T-helper 1 cell (primary cell): ENCODE results near the gene DIAPH1.

Experiments used
- DNase-seq, 5 donors: peaks; one replicate each; pipeline ENCODE4 v3.0.0-alpha.2; 2012 to 2020

Gene DIAPH1

GRCh38 chr5:141609044-141609443 lies 9.8 kb downstream of the DIAPH1 start:
- DNase-seq = no peak

DNA sequence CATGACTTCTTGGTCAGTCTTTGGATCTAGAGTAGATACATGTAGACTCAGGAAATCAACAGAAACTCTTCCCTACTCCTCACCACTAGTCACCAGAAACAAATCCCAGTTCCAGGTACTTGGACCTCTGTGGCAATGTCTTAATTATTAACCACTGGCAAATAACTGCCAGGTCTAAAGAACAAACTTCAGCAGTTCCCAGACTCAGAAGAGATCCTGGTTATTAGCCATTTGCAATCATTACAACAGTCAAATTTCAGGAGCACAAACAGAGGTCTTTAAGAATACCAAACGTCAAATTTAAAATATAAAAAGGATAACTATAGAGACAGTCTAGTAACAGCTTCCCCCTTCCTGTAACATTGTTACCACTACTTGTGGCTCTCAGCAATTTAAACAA lies 10.2 kb downstream of the DIAPH1 start:
- DNase-seq = no peak

- no peak for DNase-seq
Measured at GRCh38 chr5:141608046-141608445, 10.8 kb downstream of the DIAPH1 start.

DNA sequence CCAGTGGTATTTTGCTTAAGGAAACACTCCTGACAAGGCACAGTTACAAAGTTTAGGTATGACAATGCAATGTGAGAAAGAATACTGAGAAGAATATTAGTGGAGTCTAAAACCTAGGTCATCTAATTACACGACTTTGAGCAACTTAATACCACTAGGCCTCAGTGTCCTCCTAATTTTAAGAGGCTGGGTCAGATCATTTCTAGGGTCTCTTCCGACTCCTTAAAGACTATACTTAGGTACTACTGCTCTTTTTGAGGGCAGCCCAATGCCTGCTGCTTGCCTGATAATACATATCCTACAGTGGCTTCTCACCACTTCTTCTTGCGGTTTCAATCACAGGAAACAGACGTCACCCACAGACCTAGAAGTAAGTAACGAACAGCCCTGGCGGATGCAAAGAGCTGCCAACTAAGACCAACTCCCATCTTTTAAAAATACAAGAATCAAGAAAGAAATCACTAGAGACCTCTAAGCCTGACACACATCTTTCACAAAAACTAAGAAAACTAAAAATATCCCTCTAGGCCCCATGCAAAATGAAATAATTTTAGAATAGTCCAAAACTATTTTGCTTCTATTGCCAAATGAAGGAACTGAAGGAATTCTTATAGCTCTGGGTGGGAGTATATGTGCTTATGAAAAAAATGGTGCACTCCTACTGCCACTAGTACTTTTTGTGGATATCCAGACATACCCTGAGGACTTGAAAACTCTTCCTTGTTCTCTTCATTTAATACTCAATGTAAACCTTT lies 13.1 kb downstream of the DIAPH1 start:
- DNase-seq = peak; percentile 27 to 95 (median 65)

GRCh38 chr5:141603923-141604717 lies 14.7 kb downstream of the DIAPH1 start:
- DNase-seq = peak in 1 of 5 donors; percentile 39

DNA sequence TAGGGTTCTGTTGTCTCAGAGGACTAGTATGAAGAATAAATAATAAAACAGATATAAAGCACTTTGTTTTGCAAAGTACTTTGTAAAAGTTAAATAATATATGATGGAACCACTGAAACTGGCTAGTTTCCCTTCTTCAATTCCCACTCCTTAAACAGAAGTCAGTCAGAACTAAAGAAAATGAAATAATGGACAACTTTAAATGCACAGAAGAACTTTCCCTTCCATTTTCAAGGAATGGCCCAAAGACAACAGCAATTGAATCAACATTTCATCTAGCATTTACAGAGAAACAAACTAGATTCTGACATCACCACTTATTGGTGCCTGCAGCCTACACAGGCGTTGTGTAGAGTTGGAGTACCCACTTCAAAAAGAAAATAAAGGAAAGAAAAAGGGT lies 16.2 kb downstream of the DIAPH1 start:
- DNase-seq = no peak

GRCh38 chr5:141598391-141599345 lies 20.1 kb downstream of the DIAPH1 start:
- peak in 1 of 5 donors; percentile 29 for DNase-seq

DNA sequence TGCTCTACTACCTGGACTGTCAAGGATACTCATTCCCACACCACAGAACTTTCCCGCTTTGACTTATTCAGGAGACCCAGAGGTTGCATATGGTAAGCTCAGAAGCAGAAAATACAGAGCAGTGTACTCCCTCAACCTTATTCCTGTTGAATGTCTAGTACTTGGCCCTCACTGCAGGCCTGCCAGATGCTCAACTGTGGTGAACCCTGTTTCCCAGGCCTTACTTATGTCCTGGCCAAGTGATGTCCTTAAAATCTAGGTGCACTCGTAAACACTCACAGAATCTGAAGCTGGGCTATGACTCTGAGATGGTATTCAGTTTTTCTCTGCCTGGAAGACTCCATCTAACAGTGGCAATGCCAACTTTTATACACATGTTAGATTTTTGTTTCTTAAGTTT lies 21.0 kb downstream of the DIAPH1 start:
- DNase-seq = no peak

- DNase-seq = no peak
Measured at GRCh38 chr5:141597394-141597793, 21.4 kb downstream of the DIAPH1 start.

DNA sequence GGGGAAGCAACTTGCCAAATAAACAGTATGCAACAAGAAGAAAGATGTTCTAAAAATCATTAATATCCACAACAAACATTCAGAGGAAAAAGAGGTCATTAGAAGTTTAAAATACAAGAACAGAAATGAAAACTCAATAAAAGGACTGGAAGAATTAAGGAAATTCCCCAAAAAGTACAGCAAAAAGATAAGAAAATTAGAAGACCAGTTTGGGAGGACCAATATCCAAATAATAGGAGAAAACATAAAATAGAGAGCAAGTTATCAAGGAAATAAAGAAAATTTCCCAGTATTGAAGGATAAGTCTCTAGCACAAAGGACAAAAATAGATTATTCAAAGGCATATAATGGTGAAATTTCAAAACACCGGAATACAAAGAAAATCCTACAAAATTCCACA lies 21.9 kb downstream of the DIAPH1 start:
- DNase-seq = no peak

DNA sequence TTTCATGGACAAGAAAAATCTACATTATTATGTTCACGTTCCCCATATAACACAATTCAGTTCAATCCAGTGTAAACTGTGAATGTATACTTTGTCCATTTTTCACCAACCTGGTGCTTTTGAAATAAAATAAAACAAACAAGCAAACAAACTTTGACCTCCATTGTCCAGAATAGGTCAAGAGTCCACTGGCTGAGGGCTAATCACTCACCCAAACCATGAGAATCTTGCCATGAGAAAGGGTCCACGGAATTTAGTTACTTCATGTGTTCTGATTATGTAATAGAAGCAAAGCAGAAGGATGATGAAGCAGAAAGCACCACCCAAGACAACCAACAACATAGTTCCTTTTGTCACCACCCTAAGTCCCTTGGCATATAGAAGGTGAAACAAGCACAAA lies 28.7 kb downstream of the DIAPH1 start:
- DNase-seq = no peak

DNA sequence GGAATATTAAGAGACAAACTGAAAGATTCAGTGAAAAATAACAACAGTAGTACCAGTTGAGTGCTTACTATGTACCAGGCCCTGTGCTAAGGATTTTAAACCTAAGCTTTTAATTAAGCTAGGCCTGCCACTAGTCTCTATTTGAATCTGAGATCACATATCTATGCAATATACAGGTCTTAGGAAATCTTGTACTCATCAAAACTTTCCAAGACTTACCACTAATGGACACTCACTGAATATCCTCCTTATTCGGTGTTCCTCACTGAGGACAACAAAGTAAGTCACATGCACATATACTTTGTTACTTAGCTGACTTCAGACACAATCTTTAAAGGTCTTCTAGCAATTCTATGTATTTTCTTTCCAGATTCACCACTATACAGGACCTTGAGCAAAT lies 32.6 kb downstream of the DIAPH1 start:
- no peak for DNase-seq

GRCh38 chr5:141585594-141585993 lies 33.2 kb downstream of the DIAPH1 start:
- DNase-seq = no peak

- DNase-seq = no peak
Measured at GRCh38 chr5:141574122-141574510, 44.7 kb downstream of the DIAPH1 start.

GRCh38 chr5:141573489-141574121 lies 45.2 kb downstream of the DIAPH1 start:
- DNase-seq = no peak

GRCh38 chr5:141570655-141571054 lies 48.1 kb downstream of the DIAPH1 start:
- no peak for DNase-seq

DNA sequence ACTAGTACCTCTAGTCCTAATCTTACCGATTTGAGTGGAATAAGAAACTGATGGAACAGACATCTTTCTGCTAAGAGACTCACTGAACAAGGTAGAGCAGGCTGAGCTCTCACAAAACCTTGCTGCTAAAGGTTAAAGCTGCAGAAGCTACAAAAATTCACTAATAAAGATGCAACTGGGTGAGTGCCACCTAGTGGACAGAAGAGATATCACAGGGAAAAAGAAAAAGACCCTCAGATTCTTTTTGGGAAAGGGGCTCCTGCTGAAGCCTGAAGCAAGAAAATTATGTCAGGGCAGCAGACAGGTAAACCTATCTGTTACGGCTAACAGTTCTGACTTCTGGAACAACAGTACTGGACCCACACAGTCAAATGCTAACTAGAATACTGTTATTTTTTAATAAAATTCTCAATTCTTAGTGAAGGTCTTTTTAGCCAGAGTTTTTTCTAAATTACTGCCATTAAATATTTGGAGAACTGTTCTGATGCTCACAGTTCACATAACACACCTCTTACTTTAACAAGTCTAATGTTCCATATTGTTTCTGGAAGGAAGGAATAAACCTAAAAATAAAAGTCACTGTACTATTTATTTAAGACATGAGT lies 51.2 kb downstream of the DIAPH1 start:
- DNase-seq = no peak

GRCh38 chr5:141565826-141566570 lies 52.8 kb downstream of the DIAPH1 start:
- DNase-seq = no peak

GRCh38 chr5:141564216-141564692 lies 54.5 kb downstream of the DIAPH1 start:
- DNase-seq = peak; percentile 27 to 91 (median 63)

DNA sequence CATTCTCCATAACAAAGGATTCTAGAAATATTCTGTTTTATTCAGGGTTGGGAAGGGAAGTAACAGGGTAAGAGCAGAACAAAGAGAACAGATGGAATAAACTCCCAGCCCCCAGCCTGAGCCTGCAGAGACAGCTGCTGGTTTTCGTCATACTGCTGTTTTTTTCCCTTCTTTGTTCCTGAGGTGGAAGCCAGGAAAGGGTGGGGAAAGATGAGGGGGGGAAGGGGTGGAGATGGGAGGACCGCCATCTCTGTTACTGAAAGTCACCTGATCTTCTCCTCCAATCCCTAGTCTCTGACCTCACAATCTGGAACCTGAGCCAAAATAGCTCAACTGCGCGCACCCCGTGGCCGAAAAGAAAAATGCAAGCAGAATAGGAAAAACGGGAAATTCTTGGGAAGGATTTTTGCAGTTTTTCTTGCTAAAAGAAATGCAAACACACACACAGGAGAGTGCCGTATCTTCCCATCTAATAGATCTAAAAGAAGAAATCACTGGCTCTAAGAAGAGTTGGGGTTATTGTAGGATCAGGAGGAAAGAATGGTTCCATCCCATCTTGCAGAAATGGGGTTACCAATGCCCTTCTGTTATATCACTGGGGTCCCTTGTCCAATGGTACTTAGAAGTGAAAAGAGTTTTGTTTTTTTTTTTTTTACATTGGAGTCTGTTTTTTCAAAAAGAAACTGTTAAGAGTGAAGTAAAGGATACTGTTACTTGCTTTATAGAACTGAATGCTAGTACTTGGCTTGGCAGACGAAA lies 57.9 kb downstream of the DIAPH1 start:
- DNase-seq = no peak
